Breast epithelium (tissue), 4 donors: Measurements from ENCODE around the gene ARMC12. TPM values are rescaled to one million over a fixed set of nuclear protein-coding genes. Genes with fewer than 3 reads are reported as not detected.
A peak's percentile ranks its signal among the peaks of the same experiment; 100 is the strongest.
"Not testable (repeated sequence)": the region's sequence is repeated elsewhere in the genome, so short reads cannot be mapped to it uniquely, and the experiment has no call there.

Source experiments
- DNase-seq, 2 donors: peaks; one replicate each; pipeline ENCODE4 v3.0.0-alpha.2; 2019; ENCODE audit warnings: low spot score in 2 of 2
- H3K27ac ChIP-seq, 2 donors: fragments of 200-600 bp; sonication (generic) in 1 of 2; one replicate each; pipeline ENCODE4 v1.5.1; 2016 to 2019; ENCODE audit warnings: mild to moderate bottlenecking in 1 of 2
- H3K27me3 ChIP-seq, 2 donors: fragments of 200-600 bp; sonication (generic) in 1 of 2; one replicate each; pipeline versions ENCODE4 v1.5.1 to v1.6.0; 2017 to 2019; ENCODE audit warnings: control low read depth in 1 of 2, mild to moderate bottlenecking in 1 of 2
- H3K36me3 ChIP-seq: fragments of 200-600 bp; one replicate; pipeline ENCODE4 v1.5.1; 2019
- H3K4me1 ChIP-seq, 2 donors: fragments of 200-600 bp; sonication (generic); one replicate each; pipeline ENCODE4 v1.5.1; 2016 to 2019; ENCODE audit warnings: control low read depth in 1 of 2
- H3K4me3 ChIP-seq, 3 donors: fragments of 200-600 bp; sonication (generic); 1 replicate in 2 of 3; 2 replicates in 1 of 3; pipeline ENCODE4 v1.5.1; 2016 to 2019; ENCODE audit warnings: mild to moderate bottlenecking in 3 of 3, moderate library complexity in 2 of 3
- H3K9me3 ChIP-seq, 2 donors: fragments of 200-600 bp; sonication (generic) in 1 of 2; one replicate each; pipeline ENCODE4 v1.5.1; 2016 to 2019; ENCODE audit warnings: control low read depth in 1 of 2
- CTCF ChIP-seq, 3 donors: fragments of 450-650 bp; IDR thresholded peaks; one replicate each; pipeline ENCODE4 v1.5.1; 2016 to 2017; ENCODE audit warnings: antibody characterized with exemption in 3 of 3, mild to moderate bottlenecking in 3 of 3, moderate library complexity in 3 of 3
- POLR2A ChIP-seq: fragments of 450-650 bp; IDR thresholded peaks from one replicate; pipeline ENCODE4 v1.6.1; 2016; ENCODE audit warnings: antibody characterized with exemption, mild to moderate bottlenecking, moderate library complexity
- POLR2AphosphoS5 ChIP-seq, 3 donors: sonication (generic); formaldehyde crosslinking; IDR thresholded peaks; one replicate each; pipeline ENCODE4 v1.6.1; 2017; ENCODE audit warnings: antibody characterized with exemption in 3 of 3
- intact Hi-C: fragments of 100-400 bp; cut with DNase I; formaldehyde crosslinking; loops from one replicate; pipeline ENCODE4 v1.15.1; 2023; ENCODE audit warnings: low total_unique reads
- total RNA-seq, 3 donors: library from RNA; depleted of rRNA; stranded (reverse); fragments of >200 nt; gene quantifications; one replicate each; pipeline ENCODE4 v1.1.0, GENCODE V29; 2016

Gene ARMC12
- 1 to 10 TPM in 1 of 3 donors, under 1 TPM in 2; 0.29 to 1.4 (median 0.33) TPM for total RNA-seq

GRCh38 chr6:35736982-35737412 lies at the start of gene ARMC12:
Gene ARMC12 (plus strand): TSS chr6:35737032. CDS start chr6:35737109, 77 bp downstream.
- no peak within 1 kb of the TSS for H3K27ac ChIP-seq
- no peak within 1 kb of the TSS for H3K4me3 ChIP-seq
- peaks cover 16 to 20% of the 10 kb centered on the region in 2 donors for H3K4me1 ChIP-seq
- H3K36me3 ChIP-seq: no peaks in the 10 kb centered on the region
- intact Hi-C loops: loop anchor here (5.0 kb wide), 2 partner anchors 150 to 210 kb away; no protein-coding TSS in a partner anchor
- no peaks in the 10 kb centered on the region for H3K27me3 ChIP-seq
- no peak for TF ChIP-seq CTCF (IDR thresholded peaks at IDR 0.05)
- TF ChIP-seq POLR2A: no peak
- TF ChIP-seq POLR2AphosphoS5 (IDR thresholded peaks at IDR 0.05): no peak
- H3K9me3 ChIP-seq: no peaks in the 10 kb centered on the region
- DNase-seq: no peak

GRCh38 chr6:35687658-35688604 lies 48.9 kb upstream of the ARMC12 start:
- Histone ChIP-seq H3K36me3 (no peaks in the 10 kb centered on the region), H3K9me3 (no peaks in the 10 kb centered on the region), H3K27ac (peak overlapping the region; percentile 91 to 94), H3K4me1 (peaks cover 5 to 6% of the 10 kb centered on the region in 2 donors), H3K27me3 (no peaks in the 10 kb centered on the region), H3K4me3 (peak overlapping the region; percentile 76 to 99 (median 86))
- TF ChIP-seq POLR2A (no peak), POLR2AphosphoS5 (IDR thresholded peaks at IDR 0.05) (peak; percentile 46 to 75 (median 48))
- intact Hi-C loops: loop anchor here (1.0 to 5.0 kb wide), 3 partner anchors 43 to 864 kb away; no protein-coding TSS in a partner anchor
- DNase-seq: peak; percentile 37 to 63

GRCh38 chr6:35688605-35689322 lies 48.1 kb upstream of the ARMC12 start, which contains the start of gene FKBP5:
Gene FKBP5 (minus strand): TSS chr6:35688915. CDS start chr6:35642824, 46,091 bp downstream.
- Histone ChIP-seq H3K27ac (peak within 1 kb of the TSS; percentile 91 to 94), H3K4me3 (peak within 1 kb of the TSS; percentile 76 to 99 (median 86)), H3K9me3 (no peaks in the 10 kb centered on the region), H3K27me3 (no peaks in the 10 kb centered on the region), H3K36me3 (no peaks in the 10 kb centered on the region), H3K4me1 (peaks cover 5 to 6% of the 10 kb centered on the region in 2 donors)
- intact Hi-C loops: loop anchor here (5.0 kb wide), 1 partner anchor 864 kb away; no protein-coding TSS in a partner anchor
- TF ChIP-seq CTCF (IDR thresholded peaks at IDR 0.05): peak in 1 of 3 donors; percentile 10
- peak; percentile 13 to 32 (median 20) for TF ChIP-seq POLR2AphosphoS5 (IDR thresholded peaks at IDR 0.05)
- TF ChIP-seq POLR2A: no peak
- peak; percentile 93 to 95 for DNase-seq

- H3K4me3 ChIP-seq, DNase-seq, intact Hi-C loops, H3K4me1 ChIP-seq, H3K9me3 ChIP-seq, H3K27me3 ChIP-seq, H3K36me3 ChIP-seq: not testable (repeated sequence)
- H3K27ac ChIP-seq: peak overlapping the region; percentile 39 to 94
Measured at GRCh38 chr6:35690006-35690405, 46.8 kb upstream of the ARMC12 start.

- DNase-seq: no peak
- H3K9me3 ChIP-seq: no peaks in the 10 kb centered on the region
- H3K36me3 ChIP-seq: no peaks in the 10 kb centered on the region
- H3K27ac ChIP-seq: peak overlapping the region; percentile 88 to 94
- no peak overlapping the region for H3K4me3 ChIP-seq
- H3K27me3 ChIP-seq: no peaks in the 10 kb centered on the region
- TF ChIP-seq POLR2A (no peak), POLR2AphosphoS5 (IDR thresholded peaks at IDR 0.05) (no peak)
- intact Hi-C loops: no loop called here
- peaks cover 5 to 6% of the 10 kb centered on the region in 2 donors for H3K4me1 ChIP-seq
Measured at GRCh38 chr6:35690484-35690883, 46.3 kb upstream of the ARMC12 start.

GRCh38 chr6:35691027-35691824 lies 45.6 kb upstream of the ARMC12 start:
- no peaks in the 10 kb centered on the region for H3K9me3 ChIP-seq
- H3K4me3 ChIP-seq: no peak overlapping the region
- TF ChIP-seq CTCF (IDR thresholded peaks at IDR 0.05) (no peak), POLR2AphosphoS5 (IDR thresholded peaks at IDR 0.05) (peak; percentile 82 to 84 (median 83)), POLR2A (no peak)
- H3K27me3 ChIP-seq: no peaks in the 10 kb centered on the region
- no peaks in the 10 kb centered on the region for H3K36me3 ChIP-seq
- intact Hi-C loops: no loop called here
- H3K4me1 ChIP-seq: peaks cover 5 to 6% of the 10 kb centered on the region in 2 donors
- peak; percentile 78 to 94 for DNase-seq
- peak overlapping the region; percentile 88 to 94 for H3K27ac ChIP-seq
